Measurements from ENCODE around the gene CTDSPL. TPM values are rescaled to one million over a fixed set of nuclear protein-coding genes. Genes with fewer than 3 reads are reported as not detected.

The CTDSPL gene
- total RNA-seq, 1 experiment from 2014 or later: 6.1 TPM

DNA sequence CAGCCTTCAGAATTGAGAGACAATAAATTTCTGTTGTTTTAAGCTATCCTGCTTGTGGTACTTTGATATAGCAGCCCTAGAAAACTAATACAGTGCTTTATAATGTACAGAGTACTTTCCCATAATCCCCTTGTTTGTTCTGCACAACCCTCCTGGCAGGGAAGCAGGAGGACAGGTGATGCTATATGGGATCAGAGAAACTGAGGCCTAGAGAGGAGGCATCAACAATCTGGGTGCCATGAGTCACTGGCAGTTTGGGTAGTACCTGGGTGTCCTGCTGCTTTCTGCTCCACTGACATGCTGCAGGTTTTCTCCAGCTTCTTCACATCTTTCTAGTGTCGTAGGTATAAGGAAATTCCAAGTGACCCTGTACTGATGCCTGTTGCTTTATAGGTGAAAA is 55.0 kb downstream of the CTDSPL start:
- Histone ChIP-seq H3K27me3 (ENCODE audit: low read length) (0 out of 2 replicates have a peak, but pooled peaks cover 7% of the 10 kb centered on the region), H2AFZ (ENCODE audit: low read length) (no peak overlapping the region), H3K27ac (ENCODE audit: low read length) (no peak overlapping the region), H4K20me1 (ENCODE audit: low read length) (no peaks in the 10 kb centered on the region), H3F3A (ENCODE audit: low read length, unreplicated experiment) (no peaks in the 10 kb centered on the region), H3K79me2 (ENCODE audit: low read length) (no peaks in the 10 kb centered on the region), H3K9me2 (replicated peaks; ENCODE audit: low read length) (no peaks in the 10 kb centered on the region), H3K36me3 (ENCODE audit: low read depth, low read length) (no peaks in the 10 kb centered on the region), H3K9me3 (ENCODE audit: low read length) (no peaks in the 10 kb centered on the region), H3K9ac (ENCODE audit: low read length) (no peak overlapping the region), H3K4me1 (ENCODE audit: insufficient read depth, low read length) (no peaks in the 10 kb centered on the region), H3K4me3 (ENCODE audit: low read length) (no peak overlapping the region), H3K4me2 (ENCODE audit: low read length) (no peak overlapping the region)
- ChIA-PET CTCF (no interaction called here), POLR2A (ENCODE audit: unreplicated experiment) (no interaction called here)
- ATAC-seq (no peak), DNase-seq (no peak)
- intact Hi-C loops (cut with micrococcal nuclease): no loop called here
- no TSS peak for BruUV-seq (replicated peaks)
- TF ChIP-seq EZH2phosphoT487 (IDR thresholded peaks at IDR 0.05; ENCODE audit: borderline replicate concordance, low read length): no peak
- TF ChIP-seq, protein P1, sequence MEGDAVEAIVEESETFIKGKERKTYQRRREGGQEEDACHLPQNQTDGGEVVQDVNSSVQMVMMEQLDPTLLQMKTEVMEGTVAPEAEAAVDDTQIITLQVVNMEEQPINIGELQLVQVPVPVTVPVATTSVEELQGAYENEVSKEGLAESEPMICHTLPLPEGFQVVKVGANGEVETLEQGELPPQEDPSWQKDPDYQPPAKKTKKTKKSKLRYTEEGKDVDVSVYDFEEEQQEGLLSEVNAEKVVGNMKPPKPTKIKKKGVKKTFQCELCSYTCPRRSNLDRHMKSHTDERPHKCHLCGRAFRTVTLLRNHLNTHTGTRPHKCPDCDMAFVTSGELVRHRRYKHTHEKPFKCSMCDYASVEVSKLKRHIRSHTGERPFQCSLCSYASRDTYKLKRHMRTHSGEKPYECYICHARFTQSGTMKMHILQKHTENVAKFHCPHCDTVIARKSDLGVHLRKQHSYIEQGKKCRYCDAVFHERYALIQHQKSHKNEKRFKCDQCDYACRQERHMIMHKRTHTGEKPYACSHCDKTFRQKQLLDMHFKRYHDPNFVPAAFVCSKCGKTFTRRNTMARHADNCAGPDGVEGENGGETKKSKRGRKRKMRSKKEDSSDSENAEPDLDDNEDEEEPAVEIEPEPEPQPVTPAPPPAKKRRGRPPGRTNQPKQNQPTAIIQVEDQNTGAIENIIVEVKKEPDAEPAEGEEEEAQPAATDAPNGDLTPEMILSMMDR (conservative IDR thresholded peaks at IDR 0.05; ENCODE audit: low read depth, low read length): no peak
- no peak for TF ChIP-seq EZH2 (IDR thresholded peaks at IDR 0.05; ENCODE audit: low read length, unreplicated experiment)

- Histone ChIP-seq H3K79me2 (ENCODE audit: low read length) (no peaks in the 10 kb centered on the region), H2AFZ (ENCODE audit: low read length) (no peak overlapping the region), H3K9me2 (replicated peaks; ENCODE audit: low read length) (no peaks in the 10 kb centered on the region), H3K4me1 (ENCODE audit: insufficient read depth, low read length) (no peaks in the 10 kb centered on the region), H3F3A (ENCODE audit: low read length, unreplicated experiment) (no peaks in the 10 kb centered on the region), H3K9ac (ENCODE audit: low read length) (no peak overlapping the region), H4K20me1 (ENCODE audit: low read length) (no peaks in the 10 kb centered on the region), H3K4me2 (ENCODE audit: low read length) (no peak overlapping the region), H3K36me3 (ENCODE audit: low read depth, low read length) (no peaks in the 10 kb centered on the region), H3K27me3 (ENCODE audit: low read length) (0 out of 2 replicates have a peak, but pooled peaks cover 7% of the 10 kb centered on the region), H3K4me3 (ENCODE audit: low read length) (no peak overlapping the region), H3K9me3 (ENCODE audit: low read length) (no peaks in the 10 kb centered on the region), H3K27ac (ENCODE audit: low read length) (no peak overlapping the region)
- BruUV-seq (replicated peaks): no TSS peak
- DNase-seq (no peak), ATAC-seq (no peak)
- TF ChIP-seq EZH2phosphoT487 (IDR thresholded peaks at IDR 0.05; ENCODE audit: borderline replicate concordance, low read length): no peak
- no peak for TF ChIP-seq EZH2 (IDR thresholded peaks at IDR 0.05; ENCODE audit: low read length, unreplicated experiment)
- TF ChIP-seq, protein P1 (conservative IDR thresholded peaks at IDR 0.05; ENCODE audit: low read depth, low read length): no peak
- CTCF ChIA-PET: no interaction called here
- POLR2A ChIA-PET (ENCODE audit: unreplicated experiment): no interaction called here
- intact Hi-C loops (cut with micrococcal nuclease): no loop called here
Observed at GRCh38 chr3:37918627-37919026, 56.9 kb downstream of the CTDSPL start.

DNA sequence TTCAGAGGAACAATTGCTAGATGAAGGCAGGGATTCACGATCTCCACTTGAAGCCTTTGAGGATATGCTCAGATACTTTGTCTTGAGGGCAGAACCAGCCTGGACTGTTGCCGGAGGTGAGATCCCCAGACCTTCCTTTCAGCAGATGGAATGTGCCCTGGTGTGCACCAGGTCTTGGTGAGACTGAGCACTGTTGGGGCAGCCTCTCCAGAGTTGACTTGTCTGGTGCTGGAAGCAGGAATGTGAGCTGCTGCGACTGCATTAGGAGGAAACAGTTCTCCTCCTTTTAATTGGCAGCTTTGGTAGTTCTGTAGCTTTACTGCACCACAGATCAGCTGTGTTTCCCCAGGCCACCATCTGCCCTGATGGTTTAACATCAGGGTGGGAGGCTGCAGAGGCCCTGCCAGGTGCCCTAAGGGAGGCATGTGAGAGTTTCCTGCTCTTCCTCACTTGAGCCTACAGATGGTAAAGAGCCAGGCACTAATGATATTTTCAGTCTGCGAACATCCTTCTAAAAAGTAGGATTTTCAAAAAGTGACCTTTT is 58.5 kb downstream of the CTDSPL start:
- TF ChIP-seq EZH2phosphoT487 (IDR thresholded peaks at IDR 0.05; ENCODE audit: borderline replicate concordance, low read length) (no peak), EZH2 (IDR thresholded peaks at IDR 0.05; ENCODE audit: low read length, unreplicated experiment) (no peak)
- TF ChIP-seq, protein P1 (conservative IDR thresholded peaks at IDR 0.05; ENCODE audit: low read depth, low read length): no peak
- Histone ChIP-seq H3F3A (ENCODE audit: low read length, unreplicated experiment) (no peaks in the 10 kb centered on the region), H3K9me3 (ENCODE audit: low read length) (no peaks in the 10 kb centered on the region), H3K4me2 (ENCODE audit: low read length) (no peak overlapping the region), H3K4me3 (ENCODE audit: low read length) (no peak overlapping the region), H3K36me3 (ENCODE audit: low read depth, low read length) (no peaks in the 10 kb centered on the region), H3K79me2 (ENCODE audit: low read length) (no peaks in the 10 kb centered on the region), H4K20me1 (ENCODE audit: low read length) (no peaks in the 10 kb centered on the region), H3K27me3 (ENCODE audit: low read length) (0 out of 2 replicates have a peak, but pooled peaks cover 7% of the 10 kb centered on the region), H3K9ac (ENCODE audit: low read length) (no peak overlapping the region), H3K27ac (ENCODE audit: low read length) (no peak overlapping the region), H3K9me2 (replicated peaks; ENCODE audit: low read length) (no peaks in the 10 kb centered on the region), H3K4me1 (ENCODE audit: insufficient read depth, low read length) (no peaks in the 10 kb centered on the region), H2AFZ (ENCODE audit: low read length) (no peak overlapping the region)
- no TSS peak for BruUV-seq (replicated peaks)
- intact Hi-C loops (cut with micrococcal nuclease): no loop called here
- CTCF ChIA-PET: interaction anchor here (0.7 kb wide), 1 partner anchor 313 kb away, joined by 3 read pairs; no protein-coding TSS in a partner anchor
- POLR2A ChIA-PET (ENCODE audit: unreplicated experiment): no interaction called here
- DNase-seq (no peak), ATAC-seq (no peak)
